HepG2 (cell line): ENCODE measurements around the gene PCDHA7. TPM values are rescaled to one million over a fixed set of nuclear protein-coding genes. Genes with fewer than 3 reads are reported as not detected.

Experiments used
- ATAC-seq: fragments of 200-7000 bp; cut with Tn5 transposase; 3 replicates; pipeline ENCODE4 v1.9.1; 2020; ENCODE audit warnings: mild to moderate bottlenecking, moderate library complexity
- BruUV-seq: library from RNA; stranded (reverse); fragments of 400-500 nt; replicated peaks from 2 replicates; lab custom pipeline; 2021; lab: Mats Ljungman, UMichigan
- CTCF ChIA-PET: fragments of 300-600 bp; formaldehyde crosslinking; extraction: SDS; loops from one replicate; lab custom pipeline; 2021; ENCODE audit warnings: low total read pairs, inconsistent platforms, low intra/inter-chr PET ratio; lab: Yijun Ruan, JAX
- POLR2A ChIA-PET: fragments of 350-600 bp; sonication (Branson Sonifier 250); formaldehyde crosslinking; loops from one replicate; lab custom pipeline; 2020; ENCODE audit warnings: antibody characterized with exemption, inconsistent platforms; lab: Yijun Ruan, JAX
- DNase-seq: peaks from one replicate; pipeline ENCODE4 v3.0.0-alpha.2; 2015; ENCODE audit warnings: low spot score
- FAIRE-seq: peaks from 3 replicates; lab custom pipeline; 2011; peaks lifted over from hg19 to GRCh38; lab: Jason Lieb, UNC
- H2AFZ ChIP-seq: one replicate; pipeline ENCODE4 v1.6.1; 2011; ENCODE audit warnings: low read length, inconsistent platforms
- H3K27ac ChIP-seq: fragments of 300-600 bp; 3 replicates; pipeline ENCODE4 v1.8.0; 2011; ENCODE audit warnings: mixed run types, mild to moderate bottlenecking, mixed read lengths, low read length, inconsistent platforms; ENCODE audit not compliant: insufficient read depth; ENCODE audit errors: extremely low read length
- H3K27me3 ChIP-seq, 2 experiments: fragments of 200-600 bp in 1 of 2; 2 replicates in 1 of 2; 3 replicates in 1 of 2; pipeline versions ENCODE4 v1.6.0 to v1.8.0; 2011; ENCODE audit warnings: low read length in 2 of 2, mild to moderate bottlenecking in 2 of 2, moderate library complexity in 2 of 2, inconsistent platforms in 1 of 2; ENCODE audit not compliant: insufficient read depth in 2 of 2, control insufficient read depth in 1 of 2
- H3K36me3 ChIP-seq, 2 experiments: fragments of 200-600 bp in 1 of 2; replicated peaks in 1 of 2; 2 replicates in 1 of 2; 3 replicates in 1 of 2; pipeline versions ENCODE4 v1.5.1 to v1.8.0; 2011; ENCODE audit warnings: low read length in 2 of 2, inconsistent platforms in 1 of 2; ENCODE audit not compliant: insufficient read depth in 2 of 2, control insufficient read depth in 1 of 2
- H3K4me1 ChIP-seq: 2 replicates; pipeline ENCODE4 v1.5.1; 2012; ENCODE audit warnings: low read length, inconsistent platforms; ENCODE audit not compliant: insufficient read depth
- H3K4me2 ChIP-seq: 2 replicates; pipeline ENCODE4 v1.6.0; 2011; ENCODE audit warnings: low read depth, low read length, inconsistent platforms
- H3K4me3 ChIP-seq, 3 experiments: fragments of 200-600 bp in 1 of 3; sonication (generic), shearing (Covaris generic) in 1 of 3; replicated peaks in 1 of 3; 2 replicates each; pipeline ENCODE4 v1.5.1; 2011 to 2016; ENCODE audit warnings: low read length in 3 of 3, inconsistent platforms in 2 of 3, low read depth in 2 of 3, mild to moderate bottlenecking in 2 of 3, control low read depth in 1 of 3, mixed read lengths in 1 of 3; ENCODE audit not compliant: insufficient read depth in 1 of 3
- H3K79me2 ChIP-seq: one replicate; pipeline ENCODE4 v1.6.1; 2011; ENCODE audit warnings: low read length, inconsistent platforms; ENCODE audit not compliant: insufficient read depth
- H3K9ac ChIP-seq: 2 replicates; pipeline ENCODE4 v1.6.0; 2011; ENCODE audit warnings: mild to moderate bottlenecking, low read depth, low read length, inconsistent platforms; ENCODE audit not compliant: insufficient read depth
- H3K9me3 ChIP-seq: 2 replicates; pipeline ENCODE4 v1.5.1; 2012; ENCODE audit warnings: mild to moderate bottlenecking, low read length
- H4K20me1 ChIP-seq: 2 replicates; pipeline ENCODE4 v1.6.0; 2011; ENCODE audit warnings: inconsistent platforms, mild to moderate bottlenecking, low read length, moderate library complexity; ENCODE audit not compliant: insufficient read depth
- HIVEP1 ChIP-seq: sonication (generic); formaldehyde crosslinking; IDR thresholded peaks from 2 replicates; pipeline ENCODE4 v1.4.0; 2020; ENCODE audit warnings: mild to moderate bottlenecking, missing genetic modification reagents
- HMGXB4 ChIP-seq, 2 experiments: sonication (generic) in 1 of 2; formaldehyde crosslinking in 1 of 2; IDR thresholded peaks; 2 replicates each; pipeline versions ENCODE4 v1.4.0 to v1.6.1; 2018 to 2020; ENCODE audit warnings: missing genetic modification reagents in 2 of 2, borderline replicate concordance in 1 of 2, low read depth in 1 of 2, mild to moderate bottlenecking in 1 of 2, missing biosample characterization in 1 of 2
- HNRNPH1 ChIP-seq: fragments of 200-400 bp; formaldehyde crosslinking; optimal IDR thresholded peaks from 2 replicates; pipeline ENCODE3; 2017; ENCODE audit warnings: mild to moderate bottlenecking, low read depth, low read length
- ISL2 ChIP-seq: sonication (generic); formaldehyde crosslinking; IDR thresholded peaks from 2 replicates; pipeline ENCODE4 v1.5.0; 2020; ENCODE audit warnings: missing genetic modification reagents
- KLF6 ChIP-seq: IDR thresholded peaks from 2 replicates; pipeline ENCODE4 v1.8.0; 2016; ENCODE audit warnings: missing biosample characterization, missing genetic modification reagents
- RFX1 ChIP-seq: fragments of 450-650 bp; IDR thresholded peaks from 2 replicates; pipeline ENCODE4 v1.6.1; 2017
- SCMH1 ChIP-seq: sonication (generic); formaldehyde crosslinking; IDR thresholded peaks from 2 replicates; pipeline ENCODE4 v1.9.0; 2021; ENCODE audit warnings: missing genetic modification reagents, mild to moderate bottlenecking, borderline replicate concordance
- TCF7 ChIP-seq: sonication (generic); IDR thresholded peaks from 2 replicates; pipeline ENCODE4 v1.6.1; 2016; ENCODE audit warnings: antibody characterized with exemption, low read depth
- ZNF230 ChIP-seq: sonication (generic); formaldehyde crosslinking; IDR thresholded peaks from 2 replicates; pipeline ENCODE4 v1.4.0; 2020; ENCODE audit warnings: mild to moderate bottlenecking, missing genetic modification reagents
- ZNF407 ChIP-seq: sonication (generic); formaldehyde crosslinking; IDR thresholded peaks from one replicate; pipeline ENCODE4 v1.5.1; 2020; ENCODE audit warnings: mild to moderate bottlenecking, missing genetic modification reagents; ENCODE audit errors: not compliant biosample characterization
- ZNF549 ChIP-seq: sonication (generic); formaldehyde crosslinking; IDR thresholded peaks from 2 replicates; pipeline ENCODE4 v1.5.0; 2020; ENCODE audit warnings: missing genetic modification reagents
- ZNF878 ChIP-seq: sonication (generic); formaldehyde crosslinking; IDR thresholded peaks from 2 replicates; pipeline ENCODE4 v1.8.1; 2023; ENCODE audit warnings: mild to moderate bottlenecking, missing genetic modification reagents, moderate library complexity
- ZNF879 ChIP-seq: sonication (generic); formaldehyde crosslinking; IDR thresholded peaks from 2 replicates; pipeline ENCODE4 v1.8.1; 2023; ENCODE audit warnings: missing genetic modification reagents
- WGBS: methylation state at CpG from one replicate; pipeline ENCODE4 v1.1.6; 2017; ENCODE audit warnings: low lambda C conversion rate; 5-methylcytosine and 5-hydroxymethylcytosine counted together
- in situ Hi-C: cut with HindIII; loops from 2 replicates; pipeline ENCODE4 v1.10.0; 2017; ENCODE audit warnings: low pct_unique_long_range_greater_than_20kb; ENCODE audit not compliant: extremely low pct_ligation_motif_present
- intact Hi-C: fragments of 100-400 bp; cut with micrococcal nuclease; formaldehyde crosslinking; loops from one replicate; pipeline ENCODE4 v1.10.0; 2022; ENCODE audit not compliant: unreplicated experiment
- polyA plus RNA-seq, 8 experiments: library from polyadenylated mRNA; depleted of rRNA in 3 of 8; stranded (reverse) in 7 of 8; unstranded in 1 of 8; fragments of >200 nt; fragmentation: Illumina TruSeq in 4 of 8; extraction: Trizol in 4 of 8; gene quantifications; 2 replicates each; pipeline versions ENCODE4 v1.2.1 to v1.2.3, GENCODE V29; 2011 to 2016; ENCODE audit warnings: low read depth in 4 of 8, missing spikeins in 1 of 8, mixed read lengths in 1 of 8; ENCODE audit not compliant: insufficient read depth in 1 of 8
- total RNA-seq, 5 experiments: library from RNA; depleted of rRNA; stranded (reverse); fragments of >200 nt; fragmentation: Illumina TruSeq; extraction: Trizol; gene quantifications; 2 replicates each; pipeline ENCODE4 v1.2.3, GENCODE V29; 2016; ENCODE audit warnings: low read depth in 1 of 5
- TF ChIP-seq, protein P1 (sequence below): IDR thresholded peaks from 2 replicates; pipeline ENCODE4 v1.6.1; 2016; ENCODE audit warnings: missing genetic modification reagents, missing compliant biosample characterization

Gene PCDHA7
- total and polyA plus RNA-seq, 2 of the 13 experiments (the other 11 are each of a cell fraction or from before 2014, with no cell fraction given) = 0.49 to 0.53 TPM

GRCh38 chr5:140791089-140791488, 43.0 kb upstream of the PCDHA7 start (continued):
- no peak for TF ChIP-seq ZNF878
- no peak for TF ChIP-seq HMGXB4 (CRISPR knock-in tag; IDR thresholded peaks at IDR 0.05; ENCODE audit: borderline replicate concordance in 1 of 2, low read depth in 1 of 2)
- TF ChIP-seq HIVEP1 (CRISPR knock-in tag) = no peak
- TF ChIP-seq KLF6 (CRISPR knock-in tag) = no peak
- no peak for TF ChIP-seq ZNF230 (CRISPR knock-in tag)
- no peak for TF ChIP-seq ISL2
- TF ChIP-seq RFX1 = no peak
- TF ChIP-seq SCMH1 (CRISPR knock-in tag) = no peak

- no peak for ATAC-seq
- WGBS = 55% methylated on average over 25 of the region's 27 CpGs
- Histone ChIP-seq H2AFZ (no peak within 1 kb of the TSS), H3K27ac (no peak within 1 kb of the TSS), H3K4me2 (no peak within 1 kb of the TSS), H3K27me3 (no peaks in the 10 kb centered on the region), H3K36me3 (no peaks in the 10 kb centered on the region), H3K9ac (no peak within 1 kb of the TSS), H3K9me3 (peaks cover 31% of the 10 kb centered on the region), H3K79me2 (no peaks in the 10 kb centered on the region), H4K20me1 (no peaks in the 10 kb centered on the region), H3K4me3 (no peak within 1 kb of the TSS), H3K4me1 (no peaks in the 10 kb centered on the region)
- no peak for DNase-seq
- intact Hi-C loops = no loop called here
- ChIA-PET POLR2A (no interaction called here), CTCF (no interaction called here)
- in situ Hi-C loops = no loop called here
- FAIRE-seq = no peak
- BruUV-seq = no TSS peak
- no peak for TF ChIP-seq ZNF879 (CRISPR knock-in tag)
- no peak for TF ChIP-seq TCF7
- TF ChIP-seq HNRNPH1 = no peak
- no peak for TF ChIP-seq ZNF549 (CRISPR knock-in tag)
- TF ChIP-seq, protein P1, sequence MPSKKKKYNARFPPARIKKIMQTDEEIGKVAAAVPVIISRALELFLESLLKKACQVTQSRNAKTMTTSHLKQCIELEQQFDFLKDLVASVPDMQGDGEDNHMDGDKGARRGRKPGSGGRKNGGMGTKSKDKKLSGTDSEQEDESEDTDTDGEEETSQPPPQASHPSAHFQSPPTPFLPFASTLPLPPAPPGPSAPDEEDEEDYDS (CRISPR knock-in tag) = no peak
- no peak for TF ChIP-seq KLF6 (CRISPR knock-in tag)
- TF ChIP-seq ZNF407 (CRISPR knock-in tag) = no peak
Measured at GRCh38 chr5:140794595-140795258, 39.3 kb upstream of the PCDHA7 start, which contains the start of gene PCDHA2. PCDHA2 (plus strand) TSS chr5:140794852.
